Measurements from ENCODE around the gene ADGRL3.
"Not testable (repeated sequence)": the region's sequence is repeated elsewhere in the genome, so short reads cannot be mapped to it uniquely, and the experiment has no call there.

Gene ADGRL3

GRCh38 chr4:61923179-61923578 lies 723.1 kb downstream of the ADGRL3 start:
- DNase-seq, result no peak

- DNase-seq, result no peak
These were observed 724.0 kb downstream of the ADGRL3 start for GRCh38 chr4:61924131-61924530.

GRCh38 chr4:61933527-61933926 lies 733.4 kb downstream of the ADGRL3 start:
- DNase-seq, result no peak

- no peak for DNase-seq
These were observed 734.1 kb downstream of the ADGRL3 start for GRCh38 chr4:61934198-61934597.

- DNase-seq, result no peak
These were observed 738.2 kb downstream of the ADGRL3 start for GRCh38 chr4:61938250-61938846.

- no peak for DNase-seq
These were observed 750.5 kb downstream of the ADGRL3 start for GRCh38 chr4:61950625-61951024.

- DNase-seq, result no peak
These were observed 753.3 kb downstream of the ADGRL3 start for GRCh38 chr4:61953386-61953785.

GRCh38 chr4:61958591-61958990 lies 758.5 kb downstream of the ADGRL3 start:
- DNase-seq, result no peak

- no peak for DNase-seq
These were observed 759.0 kb downstream of the ADGRL3 start for GRCh38 chr4:61959087-61959486.

GRCh38 chr4:61984260-61984909 lies 784.3 kb downstream of the ADGRL3 start:
- no peak for DNase-seq

GRCh38 chr4:61985426-61985825 lies 785.3 kb downstream of the ADGRL3 start:
- DNase-seq, result no peak

GRCh38 chr4:61986929-61987328 lies 786.8 kb downstream of the ADGRL3 start:
- DNase-seq, result not testable (repeated sequence)

GRCh38 chr4:61992351-61992750 lies 792.2 kb downstream of the ADGRL3 start:
- DNase-seq, result no peak

- no peak for DNase-seq
These were observed 793.9 kb downstream of the ADGRL3 start for GRCh38 chr4:61994036-61994435.

- no peak for DNase-seq
These were observed 795.7 kb downstream of the ADGRL3 start for GRCh38 chr4:61995717-61996340.

GRCh38 chr4:61996943-61997342 lies 796.8 kb downstream of the ADGRL3 start:
- DNase-seq, result no peak

GRCh38 chr4:61997831-61998230 lies 797.7 kb downstream of the ADGRL3 start:
- no peak for DNase-seq

- no peak for DNase-seq
These were observed 803.6 kb downstream of the ADGRL3 start for GRCh38 chr4:62003695-62004094.

- DNase-seq, result no peak
These were observed 804.8 kb downstream of the ADGRL3 start for GRCh38 chr4:62004881-62005280.

- no peak for DNase-seq
These were observed 806.0 kb downstream of the ADGRL3 start for GRCh38 chr4:62006108-62006507.

GRCh38 chr4:62015043-62015739 lies 815.1 kb downstream of the ADGRL3 start:
- DNase-seq, result no peak

GRCh38 chr4:62018537-62018936 lies 818.4 kb downstream of the ADGRL3 start:
- DNase-seq, result no peak

GRCh38 chr4:62023633-62024032 lies 823.5 kb downstream of the ADGRL3 start:
- DNase-seq, result no peak

- no peak for DNase-seq
These were observed 828.6 kb downstream of the ADGRL3 start for GRCh38 chr4:62028745-62029144.
